Calu3 (cell line): ENCODE data around the gene SH3RF1. TPM values are rescaled to one million over a fixed set of nuclear protein-coding genes. Genes with fewer than 3 reads are reported as not detected.

Experiments used
- BruUV-seq: library from RNA; stranded (reverse); fragments of 400-500 nt; replicated peaks from 2 replicates; lab custom pipeline; 2021; lab: Mats Ljungman, UMichigan
- CTCF ChIA-PET: fragments of 300-600 bp; sonication (Branson Sonifier 250); formaldehyde crosslinking; loops from one replicate; lab custom pipeline; 2022; ENCODE audit warnings: antibody characterized with exemption; lab: Charles Lee
- DNase-seq: peaks from one replicate; pipeline ENCODE4 v3.0.0; 2022
- H3K27ac Mint-ChIP-seq: one replicate; pipeline ENCODE4 v1.8.0; 2022; ENCODE audit warnings: mixed read lengths; ENCODE audit not compliant: unreplicated experiment
- H3K27me3 Mint-ChIP-seq: one replicate; pipeline ENCODE4 v1.8.0; 2022; ENCODE audit warnings: mixed read lengths; ENCODE audit not compliant: unreplicated experiment
- H3K36me3 Mint-ChIP-seq: one replicate; pipeline ENCODE4 v1.8.0; 2022; ENCODE audit warnings: mild to moderate bottlenecking, moderate library complexity, mixed read lengths; ENCODE audit not compliant: insufficient read depth, unreplicated experiment
- H3K4me1 Mint-ChIP-seq: one replicate; pipeline ENCODE4 v1.8.0; 2022; ENCODE audit warnings: mild to moderate bottlenecking, low read depth, mixed read lengths; ENCODE audit not compliant: unreplicated experiment
- H3K4me3 Mint-ChIP-seq: one replicate; pipeline ENCODE4 v1.8.0; 2022; ENCODE audit warnings: mild to moderate bottlenecking, low read depth, moderate library complexity, mixed read lengths; ENCODE audit not compliant: unreplicated experiment
- H3K9me3 Mint-ChIP-seq: one replicate; pipeline ENCODE4 v1.8.0; 2022; ENCODE audit warnings: low read depth, mixed read lengths; ENCODE audit not compliant: unreplicated experiment
- CTCF ChIP-seq: fragments of 200-600 bp; IDR thresholded peaks from one replicate; pipeline ENCODE4 v1.8.0; 2022; ENCODE audit warnings: antibody characterized with exemption; ENCODE audit not compliant: unreplicated experiment
- intact Hi-C: fragments of 100-400 bp; cut with micrococcal nuclease; formaldehyde crosslinking; loops from one replicate; pipeline ENCODE4 v1.10.0; 2022; ENCODE audit not compliant: unreplicated experiment
- total RNA-seq: library from RNA; stranded (reverse); gene quantifications from 2 replicates; pipeline ENCODE4 v1.2.3, GENCODE V29; 2022

SH3RF1 gene
- total RNA-seq, 1 experiment from 2014 or later: 70.1 TPM

- Mint-ChIP-seq H3K4me3 (no peak overlapping the region), H3K27ac (no peak overlapping the region), H3K4me1 (peaks cover 11% of the 10 kb centered on the region), H3K27me3 (no peaks in the 10 kb centered on the region), H3K36me3 (no peaks in the 10 kb centered on the region), H3K9me3 (no peaks in the 10 kb centered on the region)
- no TSS peak for BruUV-seq
- DNase-seq: no peak
- CTCF ChIA-PET: interaction anchor here (0.6 kb wide), 1 partner anchor 1457 kb away, joined by 3 read pairs; no protein-coding TSS in a partner anchor
- TF ChIP-seq CTCF: no peak
- intact Hi-C loops: no loop called here
Measured at GRCh38 chr4:169286562-169287301, 16.0 kb upstream of the SH3RF1 start.

GRCh38 chr4:169283114-169283509 lies 12.4 kb upstream of the SH3RF1 start:
- no peak overlapping the region for H3K4me3 Mint-ChIP-seq
- H3K27ac Mint-ChIP-seq: no peak overlapping the region
- H3K4me1 Mint-ChIP-seq: peaks cover 20% of the 10 kb centered on the region
- intact Hi-C loops: no loop called here
- no peaks in the 10 kb centered on the region for H3K36me3 Mint-ChIP-seq
- no peaks in the 10 kb centered on the region for H3K9me3 Mint-ChIP-seq
- H3K27me3 Mint-ChIP-seq: no peaks in the 10 kb centered on the region
- CTCF ChIA-PET: interaction anchor here (0.6 kb wide), 2 partner anchors 123 to 200 kb away, joined by 3 read pairs; no protein-coding TSS in a partner anchor
- no peak for TF ChIP-seq CTCF
- no peak for DNase-seq
- BruUV-seq: no TSS peak

GRCh38 chr4:169282429-169283113 lies 11.8 kb upstream of the SH3RF1 start:
- intact Hi-C loops: no loop called here
- H3K27ac Mint-ChIP-seq: no peak overlapping the region
- no peak overlapping the region for H3K4me3 Mint-ChIP-seq
- no peaks in the 10 kb centered on the region for H3K9me3 Mint-ChIP-seq
- no peak for TF ChIP-seq CTCF
- no peak for DNase-seq
- peaks cover 20% of the 10 kb centered on the region for H3K4me1 Mint-ChIP-seq
- no peaks in the 10 kb centered on the region for H3K36me3 Mint-ChIP-seq
- no TSS peak for BruUV-seq
- CTCF ChIA-PET: interaction anchor here (0.6 kb wide), 2 partner anchors 123 to 200 kb away, joined by 3 read pairs; no protein-coding TSS in a partner anchor
- H3K27me3 Mint-ChIP-seq: no peaks in the 10 kb centered on the region

GRCh38 chr4:169279108-169279507 lies 8.4 kb upstream of the SH3RF1 start:
- H3K36me3 Mint-ChIP-seq: no peaks in the 10 kb centered on the region
- H3K27me3 Mint-ChIP-seq: no peaks in the 10 kb centered on the region
- intact Hi-C loops: no loop called here
- H3K4me1 Mint-ChIP-seq: peaks cover 34% of the 10 kb centered on the region
- CTCF ChIA-PET: interaction anchor here (0.6 kb wide), 1 partner anchor 62 kb away, joined by 4 read pairs; no protein-coding TSS in a partner anchor
- BruUV-seq: no TSS peak
- no peak for DNase-seq
- no peak overlapping the region for H3K4me3 Mint-ChIP-seq
- peak overlapping the region; percentile 35 for H3K27ac Mint-ChIP-seq
- TF ChIP-seq CTCF: no peak
- H3K9me3 Mint-ChIP-seq: no peaks in the 10 kb centered on the region
